Cardiac muscle cell (in vitro differentiated cells and primary cell): ENCODE data around the gene KIR3DL2. TPM values are rescaled to one million over a fixed set of nuclear protein-coding genes. Genes with fewer than 3 reads are reported as not detected.
"Not testable (repeated sequence)": the region's sequence is repeated elsewhere in the genome, so short reads cannot be mapped to it uniquely, and the experiment has no call there.

Source experiments
- DNase-seq, 2 donors: peaks; one replicate each; pipeline versions ENCODE4 v3.0.0 to v3.0.0-alpha.2; 2010 to 2017; ENCODE audit warnings: low read depth in 1 of 2, low spot score in 1 of 2
- H3K27ac ChIP-seq: fragments of 200-600 bp; sonication (generic); 2 replicates; pipeline ENCODE4 v1.5.1; 2016
- H3K27me3 ChIP-seq: fragments of 200-600 bp; sonication (generic); 2 replicates; pipeline ENCODE4 v1.6.0; 2016; ENCODE audit warnings: control low read depth
- H3K36me3 ChIP-seq: fragments of 200-600 bp; sonication (generic); 2 replicates; pipeline ENCODE4 v1.5.1; 2016; ENCODE audit warnings: control low read depth
- H3K4me1 ChIP-seq: fragments of 200-600 bp; sonication (generic); 2 replicates; pipeline ENCODE4 v1.8.1; 2017; ENCODE audit warnings: low read depth, mild to moderate bottlenecking, mixed run types
- H3K4me3 ChIP-seq: fragments of 200-600 bp; sonication (generic); 2 replicates; pipeline ENCODE4 v1.5.1; 2016; ENCODE audit warnings: mild to moderate bottlenecking
- H3K9me3 ChIP-seq: fragments of 200-600 bp; sonication (generic); 2 replicates; pipeline ENCODE4 v1.5.1; 2017; ENCODE audit warnings: low read depth, mild to moderate bottlenecking, control low read depth
- CTCF ChIP-seq: IDR thresholded peaks from 2 replicates; pipeline ENCODE4 v1.5.1; 2012; ENCODE audit warnings: low read depth, mild to moderate bottlenecking, low read length
- polyA plus RNA-seq: library from polyadenylated mRNA; unstranded; fragments of >200 nt; fragmentation: Nextera tagmentation; extraction: Ambion mirVana; gene quantifications from 2 replicates; pipeline ENCODE4 v1.2.1, GENCODE V29; 2016
- total RNA-seq: library from RNA; depleted of rRNA; stranded (reverse); fragments of >200 nt; gene quantifications from 2 replicates; pipeline ENCODE4 v1.2.3, GENCODE V29; 2016

KIR3DL2 gene
- not detected in 2 replicates for total RNA-seq
- polyA plus RNA-seq = not detected in 2 replicates

GRCh38 chr19:54850061-54850640, at the start of gene KIR3DL2:
KIR3DL2 (plus strand) TSS chr19:54850443; CDS start chr19:54850476, 33 bp downstream.
- H3K4me1 ChIP-seq, H3K36me3 ChIP-seq, DNase-seq, H3K9me3 ChIP-seq, H3K4me3 ChIP-seq, H3K27me3 ChIP-seq, H3K27ac ChIP-seq: not testable (repeated sequence)

GRCh38 chr19:54803410-54803809, 46.8 kb upstream of the KIR3DL2 start, which contains the start of gene KIR2DL4:
KIR2DL4 (plus strand) TSS chr19:54803610; CDS start chr19:54803652, 42 bp downstream.
- H3K9me3 ChIP-seq = no peaks in the 10 kb centered on the region
- H3K27ac ChIP-seq = no peak within 1 kb of the TSS
- H3K4me3 ChIP-seq = no peak within 1 kb of the TSS
- no peak for TF ChIP-seq CTCF
- no peaks in the 10 kb centered on the region for H3K36me3 ChIP-seq
- no peaks in the 10 kb centered on the region for H3K4me1 ChIP-seq
- H3K27me3 ChIP-seq = no peaks in the 10 kb centered on the region
- no peak for DNase-seq

GRCh38 chr19:54804101-54804500, 46.1 kb upstream of the KIR3DL2 start:
- Histone ChIP-seq H3K4me1 (no peaks in the 10 kb centered on the region), H3K27me3 (no peaks in the 10 kb centered on the region), H3K36me3 (no peaks in the 10 kb centered on the region), H3K9me3 (no peaks in the 10 kb centered on the region), H3K27ac (no peak overlapping the region), H3K4me3 (no peak overlapping the region)
- DNase-seq = no peak
- no peak for TF ChIP-seq CTCF

DNA sequence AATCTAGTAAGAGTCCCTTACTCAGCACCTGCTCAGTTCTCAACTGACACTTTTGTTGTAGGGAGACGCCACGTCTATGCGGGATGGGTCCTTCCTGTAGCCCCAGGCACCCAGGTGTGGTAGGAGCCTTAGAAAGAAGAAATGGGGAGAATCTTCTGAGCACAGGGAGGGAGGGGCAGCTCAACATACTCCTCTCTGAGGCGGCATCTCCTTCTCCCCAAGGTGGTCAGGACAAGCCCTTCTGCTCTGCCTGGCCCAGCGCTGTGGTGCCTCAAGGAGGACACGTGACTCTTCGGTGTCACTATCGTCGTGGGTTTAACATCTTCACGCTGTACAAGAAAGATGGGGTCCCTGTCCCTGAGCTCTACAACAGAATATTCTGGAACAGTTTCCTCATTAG, 45.7 kb upstream of the KIR3DL2 start:
- Histone ChIP-seq H3K27me3 (no peaks in the 10 kb centered on the region), H3K36me3 (no peaks in the 10 kb centered on the region), H3K27ac (no peak overlapping the region), H3K4me1 (no peaks in the 10 kb centered on the region), H3K4me3 (no peak overlapping the region), H3K9me3 (no peaks in the 10 kb centered on the region)
- no peak for TF ChIP-seq CTCF
- DNase-seq = no peak

GRCh38 chr19:54805665-54806515, 44.4 kb upstream of the KIR3DL2 start:
- Histone ChIP-seq H3K4me1 (no peaks in the 10 kb centered on the region), H3K36me3 (no peaks in the 10 kb centered on the region), H3K27me3 (no peaks in the 10 kb centered on the region), H3K4me3 (no peak overlapping the region), H3K9me3 (no peaks in the 10 kb centered on the region), H3K27ac (no peak overlapping the region)
- TF ChIP-seq CTCF = no peak
- DNase-seq = no peak

DNA sequence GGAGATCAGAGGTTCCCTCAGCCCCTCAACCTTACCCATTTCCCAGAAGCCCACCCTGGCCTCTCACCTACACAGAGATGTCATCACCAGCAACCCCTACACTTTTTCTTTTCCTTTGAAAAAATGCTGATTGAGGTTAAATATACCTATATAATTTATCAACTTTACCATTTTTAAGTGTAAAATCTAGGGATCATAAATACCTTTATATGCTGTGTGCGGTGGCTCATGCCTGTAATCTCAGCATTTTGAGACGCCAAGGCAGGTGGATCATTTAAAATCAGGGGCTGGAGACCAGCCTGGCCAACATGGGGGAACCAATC, 43.8 kb upstream of the KIR3DL2 start:
- no peak for TF ChIP-seq CTCF
- no peak overlapping the region for H3K4me3 ChIP-seq
- no peaks in the 10 kb centered on the region for H3K4me1 ChIP-seq
- H3K27me3 ChIP-seq = no peaks in the 10 kb centered on the region
- DNase-seq = no peak
- H3K9me3 ChIP-seq = no peaks in the 10 kb centered on the region
- H3K27ac ChIP-seq = no peak overlapping the region
- H3K36me3 ChIP-seq = no peaks in the 10 kb centered on the region

- not testable (repeated sequence) for H3K27ac ChIP-seq, DNase-seq, H3K4me3 ChIP-seq, H3K4me1 ChIP-seq, H3K36me3 ChIP-seq, H3K9me3 ChIP-seq, H3K27me3 ChIP-seq
Observed at GRCh38 chr19:54814571-54814970, 35.7 kb upstream of the KIR3DL2 start.

- not testable (repeated sequence) for H3K4me1 ChIP-seq, H3K36me3 ChIP-seq, H3K27me3 ChIP-seq, H3K4me3 ChIP-seq, H3K9me3 ChIP-seq, DNase-seq, H3K27ac ChIP-seq
Observed at GRCh38 chr19:54816251-54816650, 34.0 kb upstream of the KIR3DL2 start, which contains the start of gene KIR3DL1. KIR3DL1 (plus strand) TSS chr19:54816468.
